ENCODE results near the gene COX8C. TPM values are rescaled to one million over a fixed set of nuclear protein-coding genes. Genes with fewer than 3 reads are reported as not detected.

The COX8C gene
- polyA plus RNA-seq, 1 of the 3 experiments (the other 2 are of a cell fraction): not detected

GRCh38 chr14:93299866-93300265, 47.1 kb upstream of the COX8C start:
- H3K4me1 ChIP-seq (ENCODE audit: control insufficient read depth in 1 of 2, insufficient read depth in 2 of 2, low read depth in 1 of 2, low read length in 1 of 2): peaks cover 16 to 27% of the 10 kb centered on the region in 2 experiments; a peak in 3 of 4 replicates
- no peak overlapping the region for H3K9ac ChIP-seq
- TF ChIP-seq EP300 (IDR thresholded peaks at IDR 0.05; ENCODE audit: borderline replicate concordance in 1 of 2, low read depth in 1 of 2, low read length in 1 of 2) (no peak), RFX5 (IDR thresholded peaks at IDR 0.05; ENCODE audit: low read length) (no peak)
- TF ChIP-seq, protein P1, sequence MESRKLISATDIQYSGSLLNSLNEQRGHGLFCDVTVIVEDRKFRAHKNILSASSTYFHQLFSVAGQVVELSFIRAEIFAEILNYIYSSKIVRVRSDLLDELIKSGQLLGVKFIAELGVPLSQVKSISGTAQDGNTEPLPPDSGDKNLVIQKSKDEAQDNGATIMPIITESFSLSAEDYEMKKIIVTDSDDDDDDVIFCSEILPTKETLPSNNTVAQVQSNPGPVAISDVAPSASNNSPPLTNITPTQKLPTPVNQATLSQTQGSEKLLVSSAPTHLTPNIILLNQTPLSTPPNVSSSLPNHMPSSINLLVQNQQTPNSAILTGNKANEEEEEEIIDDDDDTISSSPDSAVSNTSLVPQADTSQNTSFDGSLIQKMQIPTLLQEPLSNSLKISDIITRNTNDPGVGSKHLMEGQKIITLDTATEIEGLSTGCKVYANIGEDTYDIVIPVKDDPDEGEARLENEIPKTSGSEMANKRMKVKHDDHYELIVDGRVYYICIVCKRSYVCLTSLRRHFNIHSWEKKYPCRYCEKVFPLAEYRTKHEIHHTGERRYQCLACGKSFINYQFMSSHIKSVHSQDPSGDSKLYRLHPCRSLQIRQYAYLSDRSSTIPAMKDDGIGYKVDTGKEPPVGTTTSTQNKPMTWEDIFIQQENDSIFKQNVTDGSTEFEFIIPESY (IDR thresholded peaks at IDR 0.05; ENCODE audit: borderline replicate concordance, low read depth): no peak
- no peaks in the 10 kb centered on the region for H3K9me3 ChIP-seq
- H3K79me2 ChIP-seq (ENCODE audit: insufficient read depth): peaks cover 91% of the 10 kb centered on the region
- 92% methylated on average over 6 of the region's 6 CpGs for WGBS (ENCODE audit: low lambda C conversion rate)
- POLR2A ChIA-PET: no interaction called here
- no peaks in the 10 kb centered on the region for H3K36me3 ChIP-seq (replicated peaks in 1 of 2; ENCODE audit: control insufficient read depth in 1 of 2, insufficient read depth in 2 of 2, low read length in 1 of 2)
- H2AFZ ChIP-seq (ENCODE audit: low read depth): no peak overlapping the region
- no peaks in the 10 kb centered on the region for H3K9me2 ChIP-seq
- no peak for DNase-seq
- no peak overlapping the region for H3K4me3 ChIP-seq (ENCODE audit: low read depth in 2 of 2, low read length in 1 of 2)
- peaks cover 4% of the 10 kb centered on the region for H3F3A ChIP-seq (replicated peaks; ENCODE audit: insufficient read depth)
- no peak overlapping the region for H3K27ac ChIP-seq (ENCODE audit: low read depth in 2 of 2, low read length in 1 of 2)
- CTCF ChIA-PET: no interaction called here
- no peaks in the 10 kb centered on the region for H3K27me3 ChIP-seq (ENCODE audit: insufficient read depth)
- no peak overlapping the region for H3K4me2 ChIP-seq
- H4K20me1 ChIP-seq (ENCODE audit: insufficient read depth): peaks cover 35% of the 10 kb centered on the region

DNA sequence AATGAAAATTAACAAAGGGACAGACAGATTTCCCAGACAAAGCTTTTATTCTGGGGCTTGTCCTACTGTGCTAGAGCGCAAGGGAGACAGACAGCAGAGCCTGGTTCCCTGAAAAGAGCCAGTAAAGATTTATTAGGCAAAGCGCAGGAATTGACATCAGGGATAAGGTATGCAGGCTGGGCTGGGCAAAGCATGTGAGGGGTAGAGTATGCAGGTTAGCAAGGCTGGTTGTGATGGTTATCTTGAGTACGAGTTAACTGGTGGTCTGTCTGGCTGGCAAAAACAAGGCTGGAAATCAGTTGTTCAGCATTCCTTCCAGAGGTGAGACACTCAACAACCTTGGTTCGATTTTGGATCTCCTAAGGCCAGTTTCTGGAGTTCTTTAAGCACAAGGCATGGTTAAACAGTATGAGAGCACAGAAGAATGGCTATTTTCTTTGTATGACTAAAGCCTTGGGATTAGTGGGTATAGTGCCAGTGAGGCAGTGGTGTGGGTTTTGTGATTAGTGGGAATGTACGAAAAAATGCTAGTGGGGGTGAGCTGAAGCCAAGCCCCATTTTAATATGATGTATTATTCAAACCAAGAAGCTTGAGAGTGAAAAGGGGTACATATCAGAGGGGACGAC, 45.0 kb upstream of the COX8C start:
- peak overlapping the region in 1 of 2 experiments; percentile 34; a peak in 2 of 4 replicates for H3K27ac ChIP-seq (ENCODE audit: low read depth in 2 of 2, low read length in 1 of 2)
- CTCF ChIA-PET: no interaction called here
- H3K9me3 ChIP-seq: no peaks in the 10 kb centered on the region
- no peak overlapping the region for H2AFZ ChIP-seq (ENCODE audit: low read depth)
- H3K9me2 ChIP-seq: no peaks in the 10 kb centered on the region
- no peaks in the 10 kb centered on the region for H3K36me3 ChIP-seq (replicated peaks in 1 of 2; ENCODE audit: control insufficient read depth in 1 of 2, insufficient read depth in 2 of 2, low read length in 1 of 2)
- no peak overlapping the region for H3K4me3 ChIP-seq (ENCODE audit: low read depth in 2 of 2, low read length in 1 of 2)
- no peak overlapping the region for H3K9ac ChIP-seq
- no peaks in the 10 kb centered on the region for H3K27me3 ChIP-seq (ENCODE audit: insufficient read depth)
- POLR2A ChIA-PET: no interaction called here
- H3K4me2 ChIP-seq: peak overlapping the region; percentile 45; the same call in 1 of the 2 replicates
- peaks cover 4% of the 10 kb centered on the region for H3F3A ChIP-seq (replicated peaks; ENCODE audit: insufficient read depth)
- no peak for DNase-seq
- WGBS (ENCODE audit: low lambda C conversion rate): 65% methylated on average over 6 of the region's 6 CpGs
- peaks cover 33% of the 10 kb centered on the region for H4K20me1 ChIP-seq (ENCODE audit: insufficient read depth)
- TF ChIP-seq, protein P2, sequence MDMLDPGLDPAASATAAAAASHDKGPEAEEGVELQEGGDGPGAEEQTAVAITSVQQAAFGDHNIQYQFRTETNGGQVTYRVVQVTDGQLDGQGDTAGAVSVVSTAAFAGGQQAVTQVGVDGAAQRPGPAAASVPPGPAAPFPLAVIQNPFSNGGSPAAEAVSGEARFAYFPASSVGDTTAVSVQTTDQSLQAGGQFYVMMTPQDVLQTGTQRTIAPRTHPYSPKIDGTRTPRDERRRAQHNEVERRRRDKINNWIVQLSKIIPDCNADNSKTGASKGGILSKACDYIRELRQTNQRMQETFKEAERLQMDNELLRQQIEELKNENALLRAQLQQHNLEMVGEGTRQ (IDR thresholded peaks at IDR 0.05; ENCODE audit: borderline replicate concordance, low read depth, low read length): no peak
- peak; percentile 28; the same call in 1 of the 2 replicates for TF ChIP-seq TCF12 (IDR thresholded peaks at IDR 0.05)
- TF ChIP-seq, protein P3, sequence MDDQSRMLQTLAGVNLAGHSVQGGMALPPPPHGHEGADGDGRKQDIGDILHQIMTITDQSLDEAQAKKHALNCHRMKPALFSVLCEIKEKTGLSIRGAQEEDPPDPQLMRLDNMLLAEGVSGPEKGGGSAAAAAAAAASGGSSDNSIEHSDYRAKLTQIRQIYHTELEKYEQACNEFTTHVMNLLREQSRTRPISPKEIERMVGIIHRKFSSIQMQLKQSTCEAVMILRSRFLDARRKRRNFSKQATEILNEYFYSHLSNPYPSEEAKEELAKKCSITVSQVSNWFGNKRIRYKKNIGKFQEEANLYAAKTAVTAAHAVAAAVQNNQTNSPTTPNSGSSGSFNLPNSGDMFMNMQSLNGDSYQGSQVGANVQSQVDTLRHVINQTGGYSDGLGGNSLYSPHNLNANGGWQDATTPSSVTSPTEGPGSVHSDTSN (IDR thresholded peaks at IDR 0.05): peak; percentile 65
- H3K79me2 ChIP-seq (ENCODE audit: insufficient read depth): peaks cover 94% of the 10 kb centered on the region
- H3K4me1 ChIP-seq (ENCODE audit: control insufficient read depth in 1 of 2, insufficient read depth in 2 of 2, low read depth in 1 of 2, low read length in 1 of 2): peaks cover 10 to 24% of the 10 kb centered on the region in 2 experiments; a peak in 3 of 4 replicates
